H9 (cell line): ENCODE measurements around the gene DIP2C. TPM values are rescaled to one million over a fixed set of nuclear protein-coding genes. Genes with fewer than 3 reads are reported as not detected.

ENCODE experiments used
- DNase-seq: peaks from one replicate; pipeline ENCODE4 v3.0.0-alpha.2; 2017
- H2AFZ ChIP-seq: one replicate; pipeline ENCODE4 v1.6.1; 2013; ENCODE audit warnings: mild to moderate bottlenecking, low read length, control low read depth, moderate library complexity
- H2AK5ac ChIP-seq: 2 replicates; pipeline ENCODE4 v1.6.1; 2013; ENCODE audit warnings: low read length, control low read depth, mixed read lengths; ENCODE audit not compliant: insufficient read length
- H2BK120ac ChIP-seq: one replicate; pipeline ENCODE4 v1.6.1; 2013; ENCODE audit warnings: low read depth, mild to moderate bottlenecking, low read length, control low read depth, inconsistent platforms; ENCODE audit not compliant: poor library complexity, severe bottlenecking
- H2BK12ac ChIP-seq: 2 replicates; pipeline ENCODE4 v1.6.1; 2013; ENCODE audit warnings: low read length, control low read depth, mixed read lengths, low read depth; ENCODE audit not compliant: insufficient read length
- H2BK15ac ChIP-seq: 2 replicates; pipeline ENCODE4 v1.6.1; 2013; ENCODE audit warnings: low read depth, low read length, control low read depth
- H2BK20ac ChIP-seq: one replicate; pipeline ENCODE4 v1.6.1; 2013; ENCODE audit warnings: low read depth, mild to moderate bottlenecking, low read length, control low read depth, inconsistent platforms; ENCODE audit not compliant: poor library complexity, severe bottlenecking
- H2BK5ac ChIP-seq: 2 replicates; pipeline ENCODE4 v1.6.1; 2013; ENCODE audit warnings: low read length, control low read depth, mixed read lengths; ENCODE audit not compliant: insufficient read length
- H3K14ac ChIP-seq: 2 replicates; pipeline ENCODE4 v1.6.1; 2013; ENCODE audit warnings: low read length, control low read depth; ENCODE audit not compliant: insufficient read depth
- H3K18ac ChIP-seq: 2 replicates; pipeline ENCODE4 v1.6.1; 2013; ENCODE audit warnings: low read depth, mild to moderate bottlenecking, mixed read lengths, low read length, control low read depth; ENCODE audit not compliant: insufficient read length
- H3K23ac ChIP-seq: 2 replicates; pipeline ENCODE4 v1.6.1; 2013; ENCODE audit warnings: low read length, control low read depth, mixed read lengths, low read depth; ENCODE audit not compliant: insufficient read length
- H3K23me2 ChIP-seq: 2 replicates; pipeline ENCODE4 v1.6.1; 2013; ENCODE audit warnings: low read depth, mild to moderate bottlenecking, mixed read lengths, low read length, control low read depth; ENCODE audit not compliant: insufficient read length, poor library complexity, severe bottlenecking
- H3K27ac ChIP-seq: 2 replicates; pipeline ENCODE4 v1.5.1; 2013; ENCODE audit warnings: low read length, control low read depth, mixed read lengths, low read depth; ENCODE audit not compliant: insufficient read length
- H3K27me3 ChIP-seq: 2 replicates; pipeline ENCODE4 v1.6.1; 2013; ENCODE audit warnings: low read length, control low read depth, inconsistent platforms; ENCODE audit not compliant: insufficient read depth
- H3K4ac ChIP-seq: 2 replicates; pipeline ENCODE4 v1.6.1; 2013; ENCODE audit warnings: low read depth, mild to moderate bottlenecking, control low read depth, inconsistent platforms, low read length, moderate library complexity
- H3K4me1 ChIP-seq: 2 replicates; pipeline ENCODE4 v1.6.1; 2013; ENCODE audit warnings: low read length, control low read depth, inconsistent platforms; ENCODE audit not compliant: insufficient read depth
- H3K4me2 ChIP-seq: 2 replicates; pipeline ENCODE4 v1.6.1; 2013; ENCODE audit warnings: low read length, control low read depth, mixed read lengths; ENCODE audit not compliant: insufficient read length, insufficient read depth
- H3K56ac ChIP-seq: 2 replicates; pipeline ENCODE4 v1.6.1; 2013; ENCODE audit warnings: low read depth, mild to moderate bottlenecking, mixed read lengths, low read length, control low read depth; ENCODE audit not compliant: insufficient read length
- H3K79me1 ChIP-seq: 2 replicates; pipeline ENCODE4 v1.6.1; 2013; ENCODE audit warnings: low read depth, mild to moderate bottlenecking, moderate library complexity, low read length, control low read depth, inconsistent platforms; ENCODE audit not compliant: insufficient read depth, poor library complexity, severe bottlenecking
- H3K79me2 ChIP-seq: 2 replicates; pipeline ENCODE4 v1.6.1; 2013; ENCODE audit warnings: low read length, control low read depth, inconsistent platforms; ENCODE audit not compliant: insufficient read depth
- H3K9ac ChIP-seq: 2 replicates; pipeline ENCODE4 v1.6.1; 2013; ENCODE audit warnings: low read length, control low read depth, mixed read lengths; ENCODE audit not compliant: insufficient read length; ENCODE audit errors: extremely low read depth
- H3K9me3 ChIP-seq: one replicate; pipeline ENCODE4 v1.6.1; 2013; ENCODE audit warnings: low read depth, low read length, inconsistent platforms; ENCODE audit not compliant: control insufficient read depth
- H3T11ph ChIP-seq: one replicate; pipeline ENCODE4 v1.6.1; 2013; ENCODE audit warnings: mild to moderate bottlenecking, low read length, control low read depth, inconsistent platforms
- H4K20me1 ChIP-seq: one replicate; pipeline ENCODE4 v1.6.1; 2013; ENCODE audit not compliant: control insufficient read depth, insufficient read length, insufficient read depth
- H4K5ac ChIP-seq: 2 replicates; pipeline ENCODE4 v1.6.1; 2013; ENCODE audit warnings: low read depth, mild to moderate bottlenecking, mixed read lengths, low read length, control low read depth; ENCODE audit not compliant: insufficient read length
- H4K8ac ChIP-seq: replicated peaks from 2 replicates; pipeline ENCODE4 v1.6.1; 2013; ENCODE audit warnings: low read length, control low read depth, mixed read lengths, low read depth; ENCODE audit not compliant: insufficient read length
- H4K91ac ChIP-seq: 2 replicates; pipeline ENCODE4 v1.6.1; 2013; ENCODE audit warnings: low read depth, mild to moderate bottlenecking, moderate library complexity, mixed read lengths, low read length, control low read depth; ENCODE audit not compliant: insufficient read length
- H3K27ac Mint-ChIP-seq, 3 experiments: 2 replicates in 2 of 3; 3 replicates in 1 of 3; pipeline ENCODE4 v1.8.0; 2020 to 2021; ENCODE audit warnings: mixed read lengths in 3 of 3, mild to moderate bottlenecking in 1 of 3, moderate library complexity in 1 of 3
- H3K27me3 Mint-ChIP-seq: 2 replicates; pipeline ENCODE4 v1.8.0; 2021; ENCODE audit warnings: low read depth, mild to moderate bottlenecking, moderate library complexity, mixed read lengths
- H3K36me3 Mint-ChIP-seq, 3 experiments: 2 replicates in 2 of 3; 3 replicates in 1 of 3; pipeline ENCODE4 v1.8.0; 2020 to 2021; ENCODE audit warnings: low read depth in 3 of 3, mixed read lengths in 3 of 3; ENCODE audit not compliant: insufficient read depth in 1 of 3
- H3K4me1 Mint-ChIP-seq, 2 experiments: 2 replicates each; pipeline ENCODE4 v1.8.0; 2020; ENCODE audit warnings: mixed read lengths in 2 of 2
- H3K4me3 Mint-ChIP-seq, 2 experiments: 2 replicates in 1 of 2; 3 replicates in 1 of 2; pipeline ENCODE4 v1.8.0; 2020 to 2021; ENCODE audit warnings: mild to moderate bottlenecking in 2 of 2, mixed read lengths in 2 of 2, moderate library complexity in 1 of 2
- H3K9me3 Mint-ChIP-seq, 2 experiments: 2 replicates in 1 of 2; 3 replicates in 1 of 2; pipeline ENCODE4 v1.8.0; 2020; ENCODE audit warnings: mild to moderate bottlenecking in 2 of 2, mixed read lengths in 2 of 2, moderate library complexity in 1 of 2
- WGBS: extraction: QIAGEN DNeasy Blood & Tissue Kit; methylation state at CpG from one replicate; pipeline ENCODE4 v1.1.7; 2013; ENCODE audit warnings: missing lambda C conversion rate, low lambda C conversion rate, mixed read lengths; ENCODE audit not compliant: insufficient read length; ENCODE audit errors: extremely low coverage; 5-methylcytosine and 5-hydroxymethylcytosine counted together
- total RNA-seq: library from RNA; stranded (reverse); gene quantifications from 2 replicates; pipeline ENCODE4 v1.2.1, GENCODE V29; 2021
- TF ChIP-seq, protein P1 (sequence below): fragments of 200-600 bp; sonication (generic); conservative IDR thresholded peaks from 3 replicates; pipeline ENCODE4 v1.8.0; 2021; ENCODE audit warnings: antibody characterized with exemption, mild to moderate bottlenecking

DIP2C gene
- total RNA-seq, 1 experiment from 2014 or later = 7.9 TPM

DNA sequence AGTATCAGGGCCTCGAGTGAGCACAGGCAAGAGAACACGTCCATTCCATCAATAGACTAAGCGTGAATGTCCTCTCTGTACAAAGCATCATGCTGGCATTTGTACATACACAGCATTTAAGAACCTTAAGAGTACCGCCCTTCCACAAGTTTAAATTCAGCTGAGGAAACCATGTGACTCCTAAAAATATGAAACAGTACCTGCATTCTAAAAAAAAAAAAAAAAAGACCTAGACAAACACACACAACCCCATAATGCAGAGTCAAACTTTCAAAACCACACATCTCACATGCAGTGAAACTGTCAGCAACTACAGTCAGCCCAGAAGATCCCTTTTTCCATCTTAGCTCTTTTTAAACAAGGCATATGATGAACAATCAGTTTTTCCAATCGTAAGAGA is 124.3 kb downstream of the DIP2C start:
- Histone ChIP-seq H3K4me1 (no peaks in the 10 kb centered on the region), H2BK20ac (no peak overlapping the region), H4K91ac (no peak overlapping the region), H3K9ac (no peak overlapping the region), H3K23me2 (no peaks in the 10 kb centered on the region), H3K9me3 (no peaks in the 10 kb centered on the region), H3K23ac (no peak overlapping the region), H3K79me1 (peaks cover 5% of the 10 kb centered on the region), H3K79me2 (no peaks in the 10 kb centered on the region; the same call in 1 of the 2 replicates), H3K4ac (no peak overlapping the region), H3K14ac (no peak overlapping the region), H3K4me2 (no peak overlapping the region), H3T11ph (no peak overlapping the region), H2BK120ac (no peak overlapping the region), H3K27me3 (no peaks in the 10 kb centered on the region), H3K18ac (no peak overlapping the region), H3K27ac (no peak overlapping the region), H4K5ac (no peak overlapping the region), H2BK12ac (no peak overlapping the region), H2AK5ac (no peak overlapping the region), H2BK5ac (no peak overlapping the region), H2AFZ (no peak overlapping the region), H2BK15ac (no peak overlapping the region), H3K56ac (no peak overlapping the region), H4K8ac (no peak overlapping the region), H4K20me1 (no peaks in the 10 kb centered on the region)
- TF ChIP-seq, protein P1, sequence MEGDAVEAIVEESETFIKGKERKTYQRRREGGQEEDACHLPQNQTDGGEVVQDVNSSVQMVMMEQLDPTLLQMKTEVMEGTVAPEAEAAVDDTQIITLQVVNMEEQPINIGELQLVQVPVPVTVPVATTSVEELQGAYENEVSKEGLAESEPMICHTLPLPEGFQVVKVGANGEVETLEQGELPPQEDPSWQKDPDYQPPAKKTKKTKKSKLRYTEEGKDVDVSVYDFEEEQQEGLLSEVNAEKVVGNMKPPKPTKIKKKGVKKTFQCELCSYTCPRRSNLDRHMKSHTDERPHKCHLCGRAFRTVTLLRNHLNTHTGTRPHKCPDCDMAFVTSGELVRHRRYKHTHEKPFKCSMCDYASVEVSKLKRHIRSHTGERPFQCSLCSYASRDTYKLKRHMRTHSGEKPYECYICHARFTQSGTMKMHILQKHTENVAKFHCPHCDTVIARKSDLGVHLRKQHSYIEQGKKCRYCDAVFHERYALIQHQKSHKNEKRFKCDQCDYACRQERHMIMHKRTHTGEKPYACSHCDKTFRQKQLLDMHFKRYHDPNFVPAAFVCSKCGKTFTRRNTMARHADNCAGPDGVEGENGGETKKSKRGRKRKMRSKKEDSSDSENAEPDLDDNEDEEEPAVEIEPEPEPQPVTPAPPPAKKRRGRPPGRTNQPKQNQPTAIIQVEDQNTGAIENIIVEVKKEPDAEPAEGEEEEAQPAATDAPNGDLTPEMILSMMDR = no peak
- Mint-ChIP-seq H3K27me3 (peaks cover 2% of the 10 kb centered on the region; the same call in 1 of the 2 replicates), H3K4me1 (peaks cover 6 to 8% of the 10 kb centered on the region in 2 experiments), H3K9me3 (peaks cover 13 to 19% of the 10 kb centered on the region in 2 experiments; a peak in 4 of 5 replicates), H3K36me3 (peaks cover 13 to 19% (median 14%) of the 10 kb centered on the region in 3 experiments), H3K27ac (no peak overlapping the region), H3K4me3 (no peak overlapping the region)
- no peak for DNase-seq
- no CpG with 5 or more reads among the region's 5 CpGs for WGBS
